ENCODE measurements around the gene AP1G2.

The AP1G2 gene

GRCh38 chr14:23564876-23565275, 2.7 kb downstream of the AP1G2 start:
- TF ChIP-seq, protein P1, sequence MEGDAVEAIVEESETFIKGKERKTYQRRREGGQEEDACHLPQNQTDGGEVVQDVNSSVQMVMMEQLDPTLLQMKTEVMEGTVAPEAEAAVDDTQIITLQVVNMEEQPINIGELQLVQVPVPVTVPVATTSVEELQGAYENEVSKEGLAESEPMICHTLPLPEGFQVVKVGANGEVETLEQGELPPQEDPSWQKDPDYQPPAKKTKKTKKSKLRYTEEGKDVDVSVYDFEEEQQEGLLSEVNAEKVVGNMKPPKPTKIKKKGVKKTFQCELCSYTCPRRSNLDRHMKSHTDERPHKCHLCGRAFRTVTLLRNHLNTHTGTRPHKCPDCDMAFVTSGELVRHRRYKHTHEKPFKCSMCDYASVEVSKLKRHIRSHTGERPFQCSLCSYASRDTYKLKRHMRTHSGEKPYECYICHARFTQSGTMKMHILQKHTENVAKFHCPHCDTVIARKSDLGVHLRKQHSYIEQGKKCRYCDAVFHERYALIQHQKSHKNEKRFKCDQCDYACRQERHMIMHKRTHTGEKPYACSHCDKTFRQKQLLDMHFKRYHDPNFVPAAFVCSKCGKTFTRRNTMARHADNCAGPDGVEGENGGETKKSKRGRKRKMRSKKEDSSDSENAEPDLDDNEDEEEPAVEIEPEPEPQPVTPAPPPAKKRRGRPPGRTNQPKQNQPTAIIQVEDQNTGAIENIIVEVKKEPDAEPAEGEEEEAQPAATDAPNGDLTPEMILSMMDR (IDR thresholded peaks at IDR 0.05; ENCODE audit: low read depth, low read length, missing control alignments), result no peak
- H3K4me3 ChIP-seq (replicated peaks; ENCODE audit: low read depth, low read length), result no peak overlapping the region
- no peak for DNase-seq (ENCODE audit: extremely low read depth, low read depth)

DNA sequence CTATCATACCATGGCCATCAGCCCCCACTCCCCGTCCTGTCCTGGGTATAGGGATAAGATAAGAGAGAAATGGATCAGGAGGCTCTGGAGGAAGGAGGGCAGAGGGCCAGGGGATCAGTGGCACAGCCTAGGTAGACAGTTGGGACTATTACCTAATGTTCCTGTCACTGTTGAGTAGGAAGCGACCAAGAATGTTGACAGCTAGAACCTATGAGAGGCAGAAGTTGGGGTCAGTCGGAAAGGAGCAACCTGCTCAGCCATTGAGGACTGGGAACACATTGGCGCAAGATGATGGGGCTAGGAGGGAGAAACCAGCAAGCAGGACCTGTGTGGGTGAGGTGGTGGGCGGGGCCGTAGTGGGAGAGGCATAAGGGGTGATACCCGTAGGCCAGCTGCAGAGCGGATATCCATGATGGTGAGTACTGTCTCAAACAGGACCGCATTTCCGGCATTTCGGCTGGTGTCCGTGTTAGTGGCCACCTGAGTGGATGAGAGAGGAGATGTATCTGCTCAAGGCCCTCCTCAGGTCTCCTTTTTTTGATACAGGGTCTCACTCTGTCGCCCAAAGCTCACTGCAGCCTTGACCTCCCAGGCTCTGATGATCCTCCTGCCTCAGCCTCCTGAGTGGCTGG, 3.3 kb downstream of the AP1G2 start:
- DNase-seq (ENCODE audit: extremely low read depth, low read depth), result no peak
- no peak overlapping the region for H3K4me3 ChIP-seq (replicated peaks; ENCODE audit: low read depth, low read length)
- TF ChIP-seq, protein P1 (IDR thresholded peaks at IDR 0.05; ENCODE audit: low read depth, low read length, missing control alignments), result no peak

GRCh38 chr14:23563473-23564180, 4.0 kb downstream of the AP1G2 start:
- H3K4me3 ChIP-seq (replicated peaks; ENCODE audit: low read depth, low read length), result no peak overlapping the region
- no peak for DNase-seq (ENCODE audit: extremely low read depth, low read depth)
- TF ChIP-seq, protein P1 (IDR thresholded peaks at IDR 0.05; ENCODE audit: low read depth, low read length, missing control alignments), result no peak

GRCh38 chr14:23562822-23563472, 4.6 kb downstream of the AP1G2 start:
- no peak overlapping the region for H3K4me3 ChIP-seq (replicated peaks; ENCODE audit: low read depth, low read length)
- TF ChIP-seq, protein P1 (IDR thresholded peaks at IDR 0.05; ENCODE audit: low read depth, low read length, missing control alignments), result peak; percentile 96
- DNase-seq (ENCODE audit: extremely low read depth, low read depth), result no peak

- DNase-seq (ENCODE audit: extremely low read depth, low read depth), result no peak
- TF ChIP-seq, protein P1 (IDR thresholded peaks at IDR 0.05; ENCODE audit: low read depth, low read length, missing control alignments), result no peak
- no peak overlapping the region for H3K4me3 ChIP-seq (replicated peaks; ENCODE audit: low read depth, low read length)
These were observed 5.4 kb downstream of the AP1G2 start for GRCh38 chr14:23561873-23562821.

DNA sequence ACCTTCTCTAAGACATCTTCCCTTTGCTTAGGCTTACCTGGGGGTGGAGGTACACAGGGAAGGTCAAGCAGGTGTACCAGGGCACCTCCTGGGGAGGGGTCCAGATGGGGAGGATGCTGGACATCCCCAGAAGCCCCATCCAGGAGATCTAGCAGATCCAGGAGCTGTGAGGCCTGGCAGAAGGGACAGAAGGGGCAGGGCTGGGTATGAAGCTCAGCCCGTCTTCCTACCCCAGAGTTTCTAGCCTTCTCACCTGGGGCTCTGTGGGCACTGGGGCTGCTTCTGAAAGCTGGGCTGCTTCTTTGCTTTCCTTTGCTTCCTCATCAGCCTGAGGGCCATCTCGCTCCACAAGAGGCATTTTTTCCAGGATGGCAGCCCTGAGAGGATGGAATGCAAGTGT, 6.3 kb downstream of the AP1G2 start:
- no peak for DNase-seq (ENCODE audit: extremely low read depth, low read depth)

More for the DNA sequence above, 6.3 kb downstream of the AP1G2 start:
- no peak overlapping the region for H3K4me3 ChIP-seq (replicated peaks; ENCODE audit: low read depth, low read length)
- TF ChIP-seq, protein P1 (IDR thresholded peaks at IDR 0.05; ENCODE audit: low read depth, low read length, missing control alignments), result no peak
